ENCODE results near the gene LDOC1. TPM values are rescaled to one million over a fixed set of nuclear protein-coding genes. Genes with fewer than 3 reads are reported as not detected.
A peak's percentile ranks its signal among the peaks of the same experiment; 100 is the strongest.
"Not testable (repeated sequence)": the region's sequence is repeated elsewhere in the genome, so short reads cannot be mapped to it uniquely, and the experiment has no call there.

LDOC1 gene
- total RNA-seq, 1 donor from 2014 or later: 10.6 TPM

DNA sequence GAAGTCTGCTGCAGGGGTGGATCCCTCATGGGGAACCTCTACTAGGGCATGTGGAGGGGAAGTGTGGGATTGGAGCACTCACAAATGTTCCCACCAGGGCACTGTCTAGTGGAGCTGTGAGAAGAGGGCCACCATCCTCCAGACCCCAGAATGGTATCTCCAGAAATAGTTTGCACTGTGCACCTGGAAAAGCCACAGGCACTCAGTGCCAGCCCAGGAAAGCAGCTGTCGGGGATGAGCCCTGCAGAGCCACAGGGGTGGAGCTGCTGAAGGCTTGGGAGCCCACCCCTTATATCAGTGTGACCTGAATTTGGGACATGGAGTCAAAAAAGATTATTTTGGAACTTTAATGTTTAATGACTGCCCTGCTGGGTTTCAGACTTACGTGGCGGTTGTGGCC, 25.0 kb upstream of the LDOC1 start:
- no peak overlapping the region for H3K27ac ChIP-seq
- no peak for TF ChIP-seq POLR2A (IDR thresholded peaks at IDR 0.05)
- TF ChIP-seq, protein P1, sequence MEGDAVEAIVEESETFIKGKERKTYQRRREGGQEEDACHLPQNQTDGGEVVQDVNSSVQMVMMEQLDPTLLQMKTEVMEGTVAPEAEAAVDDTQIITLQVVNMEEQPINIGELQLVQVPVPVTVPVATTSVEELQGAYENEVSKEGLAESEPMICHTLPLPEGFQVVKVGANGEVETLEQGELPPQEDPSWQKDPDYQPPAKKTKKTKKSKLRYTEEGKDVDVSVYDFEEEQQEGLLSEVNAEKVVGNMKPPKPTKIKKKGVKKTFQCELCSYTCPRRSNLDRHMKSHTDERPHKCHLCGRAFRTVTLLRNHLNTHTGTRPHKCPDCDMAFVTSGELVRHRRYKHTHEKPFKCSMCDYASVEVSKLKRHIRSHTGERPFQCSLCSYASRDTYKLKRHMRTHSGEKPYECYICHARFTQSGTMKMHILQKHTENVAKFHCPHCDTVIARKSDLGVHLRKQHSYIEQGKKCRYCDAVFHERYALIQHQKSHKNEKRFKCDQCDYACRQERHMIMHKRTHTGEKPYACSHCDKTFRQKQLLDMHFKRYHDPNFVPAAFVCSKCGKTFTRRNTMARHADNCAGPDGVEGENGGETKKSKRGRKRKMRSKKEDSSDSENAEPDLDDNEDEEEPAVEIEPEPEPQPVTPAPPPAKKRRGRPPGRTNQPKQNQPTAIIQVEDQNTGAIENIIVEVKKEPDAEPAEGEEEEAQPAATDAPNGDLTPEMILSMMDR (IDR thresholded peaks at IDR 0.05): no peak
- TF ChIP-seq POLR2AphosphoS5 (IDR thresholded peaks at IDR 0.05; ENCODE audit: insufficient read depth in 1 of 2, low read depth in 1 of 2): no peak
- H3K9me3 ChIP-seq: no peaks in the 10 kb centered on the region
- H3K4me1 ChIP-seq: no peaks in the 10 kb centered on the region
- intact Hi-C loops (cut with DNase I): no loop called here
- no peak for DNase-seq (ENCODE audit: extremely low spot score in 2 of 2)
- H3K4me3 ChIP-seq: no peak overlapping the region
- H3K36me3 ChIP-seq: no peaks in the 10 kb centered on the region
- no peaks in the 10 kb centered on the region for H3K27me3 ChIP-seq

DNA sequence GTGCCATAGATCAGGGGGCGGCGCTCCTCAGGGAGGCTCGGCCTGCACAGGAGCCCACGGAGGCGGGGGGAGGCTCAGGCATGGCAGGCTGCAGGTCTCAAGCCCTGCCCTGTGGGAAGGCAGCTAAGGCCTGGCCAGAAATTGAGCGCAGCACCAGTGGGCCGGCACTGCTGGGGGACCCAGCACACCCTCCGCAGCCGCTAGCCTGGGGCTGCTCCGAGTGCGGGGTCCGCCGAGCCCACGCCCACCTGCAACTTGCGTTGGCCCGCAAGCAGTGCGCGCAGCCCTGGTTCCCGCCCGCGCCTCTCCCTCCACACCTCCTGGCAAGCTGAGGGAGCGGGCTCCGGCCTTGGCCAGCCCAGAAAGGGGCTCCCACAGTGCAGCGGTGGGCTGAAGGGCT, 11.6 kb upstream of the LDOC1 start:
- intact Hi-C loops (cut with DNase I); H3K27ac ChIP-seq; H3K4me1 ChIP-seq; DNase-seq (ENCODE audit: extremely low spot score in 2 of 2); H3K27me3 ChIP-seq; H3K4me3 ChIP-seq; H3K36me3 ChIP-seq; H3K9me3 ChIP-seq: not testable (repeated sequence)

DNA sequence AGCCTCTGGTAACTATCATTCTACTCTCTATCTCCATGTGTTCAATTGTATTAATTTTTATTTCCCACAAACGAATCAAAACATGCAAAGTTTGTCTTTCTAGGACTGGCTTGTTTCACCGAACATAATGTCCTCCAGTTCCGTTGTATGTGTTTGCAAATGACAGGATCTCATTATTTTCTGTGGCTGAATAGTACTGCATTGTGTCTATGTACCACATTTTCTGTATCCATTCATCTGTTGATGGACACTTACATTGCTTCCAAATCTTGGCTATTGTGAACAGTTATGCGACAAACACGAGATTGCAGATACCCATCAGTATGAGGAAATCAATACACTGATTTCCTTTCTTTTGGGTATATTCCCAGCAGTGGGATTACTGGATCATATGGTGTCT, 8.4 kb upstream of the LDOC1 start:
- DNase-seq (ENCODE audit: extremely low spot score in 2 of 2): no peak
- intact Hi-C loops (cut with DNase I): no loop called here
- no peak for TF ChIP-seq POLR2AphosphoS5 (IDR thresholded peaks at IDR 0.05; ENCODE audit: insufficient read depth in 1 of 2, low read depth in 1 of 2)
- TF ChIP-seq POLR2A (IDR thresholded peaks at IDR 0.05): no peak
- TF ChIP-seq, protein P1 (IDR thresholded peaks at IDR 0.05): no peak

DNA sequence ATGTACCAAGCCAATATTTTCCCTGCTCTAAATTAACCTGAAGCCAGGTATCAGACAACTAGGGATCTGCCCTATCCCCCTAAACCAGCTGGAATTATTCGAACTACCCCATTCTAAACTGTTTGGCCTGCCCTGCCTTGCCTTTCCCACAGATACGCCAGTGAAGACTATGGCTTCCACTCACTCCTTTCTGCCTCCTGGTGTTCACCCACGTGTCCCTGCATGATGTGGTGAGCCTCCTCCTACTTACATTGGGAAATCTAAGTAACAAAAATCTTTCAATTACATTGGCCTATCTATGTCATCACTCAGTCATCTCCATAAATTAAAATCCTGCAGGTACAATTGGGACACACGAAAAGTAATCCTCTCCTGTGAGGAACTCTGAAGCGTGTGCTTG, 6.1 kb upstream of the LDOC1 start:
- Histone ChIP-seq H3K4me3 (no peak overlapping the region), H3K27ac (no peak overlapping the region), H3K27me3 (no peaks in the 10 kb centered on the region), H3K36me3 (no peaks in the 10 kb centered on the region), H3K9me3 (no peaks in the 10 kb centered on the region), H3K4me1 (no peaks in the 10 kb centered on the region)
- no peak for TF ChIP-seq POLR2A (IDR thresholded peaks at IDR 0.05)
- TF ChIP-seq POLR2AphosphoS5 (IDR thresholded peaks at IDR 0.05; ENCODE audit: insufficient read depth in 1 of 2, low read depth in 1 of 2): no peak
- TF ChIP-seq, protein P1 (IDR thresholded peaks at IDR 0.05): no peak
- DNase-seq (ENCODE audit: extremely low spot score in 2 of 2): no peak
- intact Hi-C loops (cut with DNase I): no loop called here

More for the DNA sequence above, 8.4 kb upstream of the LDOC1 start:
- Histone ChIP-seq H3K27ac (no peak overlapping the region), H3K4me1 (no peaks in the 10 kb centered on the region), H3K27me3 (no peaks in the 10 kb centered on the region), H3K4me3 (no peak overlapping the region), H3K9me3 (no peaks in the 10 kb centered on the region), H3K36me3 (no peaks in the 10 kb centered on the region)

DNA sequence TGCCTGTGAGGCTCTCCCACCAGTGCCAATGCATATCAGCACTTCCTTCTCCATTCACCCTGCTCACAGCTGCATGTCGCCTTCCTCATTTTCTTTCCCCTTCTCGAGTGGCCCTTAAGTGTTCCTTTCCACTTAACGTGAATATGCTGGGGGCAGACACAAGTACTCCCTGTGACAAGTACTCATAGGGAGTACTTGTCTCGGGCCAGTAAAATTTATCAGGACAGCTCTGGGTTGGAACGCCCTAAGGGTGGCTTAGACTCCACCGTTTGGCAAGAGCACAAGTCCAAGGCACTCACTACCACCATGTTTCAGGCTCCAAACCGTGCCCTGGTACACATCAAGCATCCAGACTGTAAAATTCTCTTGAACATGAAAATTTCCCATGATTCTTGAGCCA, 3.9 kb upstream of the LDOC1 start:
- H3K9me3 ChIP-seq: no peaks in the 10 kb centered on the region
- DNase-seq (ENCODE audit: extremely low spot score in 2 of 2): no peak
- intact Hi-C loops (cut with DNase I): no loop called here
- H3K27ac ChIP-seq: no peak overlapping the region
- peaks cover 5% of the 10 kb centered on the region for H3K4me1 ChIP-seq
- no peaks in the 10 kb centered on the region for H3K27me3 ChIP-seq
- TF ChIP-seq, protein P1 (IDR thresholded peaks at IDR 0.05): no peak
- TF ChIP-seq POLR2AphosphoS5 (IDR thresholded peaks at IDR 0.05; ENCODE audit: insufficient read depth in 1 of 2, low read depth in 1 of 2) (no peak), POLR2A (IDR thresholded peaks at IDR 0.05) (no peak)
- H3K4me3 ChIP-seq: no peak overlapping the region
- no peaks in the 10 kb centered on the region for H3K36me3 ChIP-seq

DNA sequence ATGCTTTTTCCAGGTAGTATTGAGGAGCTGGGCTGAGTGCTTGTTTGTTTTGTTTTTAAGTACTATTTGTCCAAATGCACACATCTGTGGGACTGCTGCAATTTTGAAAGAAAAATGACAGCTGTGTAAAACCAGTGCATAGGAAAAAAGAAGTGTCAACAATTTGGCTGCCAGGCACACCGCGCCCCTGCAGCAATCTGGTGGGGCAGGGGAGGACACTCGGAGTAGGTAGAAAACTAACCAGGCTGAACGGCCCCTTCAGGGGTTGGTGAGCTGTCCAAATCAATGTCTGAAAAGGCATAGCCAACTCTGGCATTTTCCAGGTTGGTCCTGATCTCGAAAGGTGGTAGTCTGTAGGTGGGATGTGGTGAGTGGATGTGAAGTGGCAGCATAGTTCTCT, 1.1 kb downstream of the LDOC1 start:
- Histone ChIP-seq H3K4me1 (peaks cover 9% of the 10 kb centered on the region), H3K27ac (no peak overlapping the region), H3K4me3 (peak overlapping the region in 1 of 2 donors; percentile 59), H3K27me3 (no peaks in the 10 kb centered on the region), H3K36me3 (no peaks in the 10 kb centered on the region), H3K9me3 (no peaks in the 10 kb centered on the region)
- TF ChIP-seq POLR2A (IDR thresholded peaks at IDR 0.05): no peak
- TF ChIP-seq, protein P1 (IDR thresholded peaks at IDR 0.05): no peak
- TF ChIP-seq POLR2AphosphoS5 (IDR thresholded peaks at IDR 0.05; ENCODE audit: insufficient read depth in 1 of 2, low read depth in 1 of 2): no peak
- no peak for DNase-seq (ENCODE audit: extremely low spot score in 2 of 2)
- intact Hi-C loops (cut with DNase I): no loop called here

Measured in vagina (tissue), 2 donors.